Hematopoietic multipotent progenitor cell treated with erythropoietin and hydrocortisone succinate and interleukin-3 and kit ligand, for 6 days (in vitro differentiated cells): ENCODE data around the gene CCDC63.
"Not testable (repeated sequence)": the region's sequence is repeated elsewhere in the genome, so short reads cannot be mapped to it uniquely, and the experiment has no call there.

Experiments used
- DNase-seq: peaks from one replicate; pipeline ENCODE4 v3.0.0-alpha.2; 2015

The CCDC63 gene

GRCh38 chr12:110927546-110927945 lies 80.8 kb downstream of the CCDC63 start:
- no peak for DNase-seq

GRCh38 chr12:110928700-110929099 lies 81.9 kb downstream of the CCDC63 start:
- peak; percentile 53 for DNase-seq

GRCh38 chr12:110929818-110930217 lies 83.0 kb downstream of the CCDC63 start:
- DNase-seq: no peak

GRCh38 chr12:110930348-110931314 lies 83.8 kb downstream of the CCDC63 start:
- DNase-seq: no peak

- no peak for DNase-seq
These were observed 84.5 kb downstream of the CCDC63 start for GRCh38 chr12:110931315-110931728.

GRCh38 chr12:110932046-110932445 lies 85.3 kb downstream of the CCDC63 start:
- no peak for DNase-seq

GRCh38 chr12:110933326-110933974 lies 86.7 kb downstream of the CCDC63 start:
- DNase-seq: no peak

- DNase-seq: no peak
These were observed 87.5 kb downstream of the CCDC63 start for GRCh38 chr12:110934093-110934852.

GRCh38 chr12:110935588-110935987 lies 88.8 kb downstream of the CCDC63 start:
- DNase-seq: no peak

GRCh38 chr12:110936367-110937103 lies 89.7 kb downstream of the CCDC63 start:
- DNase-seq: no peak

GRCh38 chr12:110937104-110937641 lies 90.4 kb downstream of the CCDC63 start:
- peak; percentile 65 for DNase-seq

- no peak for DNase-seq
These were observed 93.5 kb downstream of the CCDC63 start for GRCh38 chr12:110940296-110940695.

- DNase-seq: no peak
These were observed 94.1 kb downstream of the CCDC63 start for GRCh38 chr12:110940933-110941332.

- no peak for DNase-seq
These were observed 94.6 kb downstream of the CCDC63 start for GRCh38 chr12:110941391-110941790.

- DNase-seq: no peak
These were observed 96.6 kb downstream of the CCDC63 start for GRCh38 chr12:110943373-110943772.

GRCh38 chr12:110948041-110948440 lies 101.3 kb downstream of the CCDC63 start:
- DNase-seq: no peak

GRCh38 chr12:110950466-110950865 lies 103.7 kb downstream of the CCDC63 start:
- DNase-seq: not testable (repeated sequence)

GRCh38 chr12:110950867-110951266 lies 104.1 kb downstream of the CCDC63 start:
- not testable (repeated sequence) for DNase-seq
